Activated CD8-positive, alpha-beta T cell treated with anti-CD3 and anti-CD28 coated beads, Interleukin-2, amount 10 ng/mL, durations not matched to agents 7 days and 5 days (primary cell): ENCODE data around the gene KCNAB1. TPM values are rescaled to one million over a fixed set of nuclear protein-coding genes. Genes with fewer than 3 reads are reported as not detected.
"Not testable (repeated sequence)": the region's sequence is repeated elsewhere in the genome, so short reads cannot be mapped to it uniquely, and the experiment has no call there.

Source experiments
- ATAC-seq: fragments of 150-1000 bp; cut with Tn5 transposase; one replicate; pipeline ENCODE4 v1.10.0; 2021; ENCODE audit warnings: moderate library complexity
- CTCF ChIA-PET: fragments of 350-600 bp; sonication (Branson Sonifier 250); formaldehyde crosslinking; loops from one replicate; lab custom pipeline; 2021; ENCODE audit warnings: antibody characterized with exemption; lab: Charles Lee
- POLR2A ChIA-PET: fragments of 350-600 bp; sonication (Branson Sonifier 250); formaldehyde crosslinking; loops from one replicate; lab custom pipeline; 2021; ENCODE audit warnings: antibody characterized with exemption; lab: Charles Lee
- DNase-seq: peaks from one replicate; pipeline ENCODE4 v3.0.0-alpha.2; 2020
- H3K27ac Mint-ChIP-seq: one replicate; pipeline ENCODE4 v1.8.0; 2021; ENCODE audit warnings: mild to moderate bottlenecking, mixed read lengths
- H3K27me3 Mint-ChIP-seq: one replicate; pipeline ENCODE4 v1.8.0; 2021; ENCODE audit warnings: low read depth, mixed read lengths
- H3K36me3 Mint-ChIP-seq: one replicate; pipeline ENCODE4 v1.8.0; 2021; ENCODE audit warnings: low read depth, mixed read lengths
- H3K4me1 Mint-ChIP-seq: one replicate; pipeline ENCODE4 v1.8.0; 2021; ENCODE audit warnings: low read depth, mixed read lengths
- H3K4me3 Mint-ChIP-seq: one replicate; pipeline ENCODE4 v1.8.0; 2021; ENCODE audit warnings: mild to moderate bottlenecking, mixed read lengths
- H3K9me3 Mint-ChIP-seq: one replicate; pipeline ENCODE4 v1.8.0; 2022; ENCODE audit warnings: mixed read lengths; ENCODE audit not compliant: insufficient read depth
- total RNA-seq, 2 experiments: library from RNA; stranded (reverse); gene quantifications; one replicate each; pipeline ENCODE4 v1.2.3, GENCODE V29; 2021

Gene KCNAB1
- total RNA-seq, 2 experiments from 2014 or later = 0.08 TPM; not detected in 1

DNA sequence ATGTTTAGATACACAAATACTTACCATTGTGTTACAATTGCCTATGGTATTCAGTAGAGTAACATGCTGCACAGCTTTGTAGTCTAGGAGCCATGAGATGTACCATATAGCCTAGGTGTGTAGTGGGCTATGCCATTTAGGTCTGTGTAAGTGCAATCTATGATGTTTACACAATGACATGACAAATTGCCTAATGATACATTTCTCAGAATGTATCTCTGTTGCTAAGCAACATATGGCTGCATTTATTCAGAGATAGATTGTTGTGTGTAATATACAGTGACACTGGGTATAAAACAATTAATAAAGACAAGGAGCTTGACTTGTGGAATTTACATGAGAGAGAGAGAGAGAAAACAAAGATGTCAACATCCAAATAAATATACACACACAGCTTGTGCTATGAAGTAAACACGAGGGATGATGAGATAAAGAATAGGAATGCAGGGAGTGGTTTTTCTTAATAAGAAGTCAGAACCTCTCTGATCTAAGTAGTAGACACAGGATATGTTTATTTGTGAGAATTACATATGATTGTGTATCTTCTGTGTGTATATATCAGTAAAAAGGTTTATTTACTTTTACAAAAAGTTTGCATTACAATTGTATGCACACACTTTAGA is 110.0 kb downstream of the KCNAB1 start:
- Mint-ChIP-seq H3K27me3 (peaks cover 21% of the 10 kb centered on the region), H3K4me1 (no peaks in the 10 kb centered on the region), H3K4me3 (no peak overlapping the region), H3K9me3 (no peaks in the 10 kb centered on the region), H3K27ac (no peak overlapping the region), H3K36me3 (no peaks in the 10 kb centered on the region)
- ATAC-seq = no peak
- POLR2A ChIA-PET = no interaction called here
- DNase-seq = no peak
- CTCF ChIA-PET = no interaction called here

GRCh38 chr3:156231221-156231620 is 110.8 kb downstream of the KCNAB1 start:
- H3K4me3 Mint-ChIP-seq, H3K27ac Mint-ChIP-seq, ATAC-seq, POLR2A ChIA-PET, H3K9me3 Mint-ChIP-seq, H3K36me3 Mint-ChIP-seq, H3K4me1 Mint-ChIP-seq, DNase-seq, CTCF ChIA-PET: not testable (repeated sequence)
- peaks cover 21% of the 10 kb centered on the region for H3K27me3 Mint-ChIP-seq

DNA sequence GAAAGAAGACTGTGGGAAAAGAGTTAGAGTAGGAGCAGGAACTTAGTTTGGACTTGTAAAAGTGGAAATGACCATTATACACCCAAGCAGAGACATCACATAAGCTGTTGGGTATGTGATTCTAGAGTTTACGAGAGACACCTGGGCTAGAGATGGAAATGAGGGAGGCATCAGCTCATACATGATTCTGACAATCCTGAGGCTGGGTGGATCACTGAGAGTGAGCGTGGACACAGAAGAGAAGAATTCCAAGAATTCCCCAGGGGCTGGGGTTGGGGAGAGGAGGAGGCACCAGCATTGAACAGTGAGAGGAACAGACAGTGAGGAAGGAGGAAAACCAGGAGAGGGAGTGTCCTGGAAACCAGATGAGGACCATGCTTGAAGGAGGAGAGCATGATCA is 113.5 kb downstream of the KCNAB1 start:
- Mint-ChIP-seq H3K4me1 (no peaks in the 10 kb centered on the region), H3K36me3 (no peaks in the 10 kb centered on the region), H3K4me3 (no peak overlapping the region), H3K27ac (no peak overlapping the region), H3K27me3 (peaks cover 21% of the 10 kb centered on the region), H3K9me3 (no peaks in the 10 kb centered on the region)
- ChIA-PET POLR2A (no interaction called here), CTCF (no interaction called here)
- ATAC-seq = no peak
- no peak for DNase-seq

DNA sequence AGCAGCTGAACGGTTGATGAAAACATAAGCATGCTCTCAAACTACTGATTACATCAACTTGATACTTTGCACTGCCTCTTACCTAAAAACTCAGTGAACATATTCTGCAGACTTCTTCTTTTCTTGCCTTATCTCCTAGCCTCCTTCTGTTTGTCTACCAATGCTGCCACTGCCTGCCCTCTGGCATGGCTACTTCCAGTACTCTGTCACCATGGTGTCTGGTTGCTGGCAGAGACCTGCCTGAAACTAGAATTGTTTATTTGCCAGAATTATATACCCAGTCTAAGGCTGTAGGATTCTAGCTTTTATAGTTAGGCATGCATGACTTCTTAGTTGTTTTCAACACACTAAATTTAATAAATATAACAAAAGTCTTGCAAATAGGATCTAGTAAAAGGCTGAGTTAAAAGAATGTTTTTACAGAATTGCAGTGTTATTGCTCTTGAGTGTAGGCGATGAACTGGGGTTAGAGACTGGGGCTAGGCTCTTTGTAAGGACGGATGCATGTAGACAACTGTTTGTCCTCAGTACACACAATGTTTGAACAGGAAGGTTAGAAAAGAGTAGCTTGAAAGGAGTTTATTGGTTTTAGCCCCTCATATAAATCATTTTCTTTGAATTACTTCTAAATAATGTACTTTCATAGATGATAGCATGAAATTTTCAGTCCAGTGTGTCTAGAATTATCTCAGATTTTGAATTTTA is 116.3 kb downstream of the KCNAB1 start:
- no peaks in the 10 kb centered on the region for H3K9me3 Mint-ChIP-seq
- H3K4me3 Mint-ChIP-seq = no peak overlapping the region
- H3K36me3 Mint-ChIP-seq = no peaks in the 10 kb centered on the region
- POLR2A ChIA-PET = no interaction called here
- CTCF ChIA-PET = no interaction called here
- no peaks in the 10 kb centered on the region for H3K4me1 Mint-ChIP-seq
- peaks cover 12% of the 10 kb centered on the region for H3K27me3 Mint-ChIP-seq
- ATAC-seq (no peak), DNase-seq (no peak)
- H3K27ac Mint-ChIP-seq = no peak overlapping the region

GRCh38 chr3:156240642-156241041 is 120.3 kb downstream of the KCNAB1 start:
- no peak overlapping the region for H3K4me3 Mint-ChIP-seq
- ATAC-seq (no peak), DNase-seq (no peak)
- H3K4me1 Mint-ChIP-seq = no peaks in the 10 kb centered on the region
- ChIA-PET POLR2A (no interaction called here), CTCF (no interaction called here)
- H3K9me3 Mint-ChIP-seq = no peaks in the 10 kb centered on the region
- H3K27ac Mint-ChIP-seq = no peak overlapping the region
- no peaks in the 10 kb centered on the region for H3K36me3 Mint-ChIP-seq
- peaks cover 2% of the 10 kb centered on the region for H3K27me3 Mint-ChIP-seq

- DNase-seq (no peak), ATAC-seq (no peak)
- ChIA-PET CTCF (no interaction called here), POLR2A (no interaction called here)
- H3K27ac Mint-ChIP-seq = no peak overlapping the region
- H3K9me3 Mint-ChIP-seq = no peaks in the 10 kb centered on the region
- H3K4me1 Mint-ChIP-seq = no peaks in the 10 kb centered on the region
- H3K27me3 Mint-ChIP-seq = peaks cover 2% of the 10 kb centered on the region
- no peak overlapping the region for H3K4me3 Mint-ChIP-seq
- no peaks in the 10 kb centered on the region for H3K36me3 Mint-ChIP-seq
Measured at GRCh38 chr3:156246961-156247725, 126.8 kb downstream of the KCNAB1 start.

DNA sequence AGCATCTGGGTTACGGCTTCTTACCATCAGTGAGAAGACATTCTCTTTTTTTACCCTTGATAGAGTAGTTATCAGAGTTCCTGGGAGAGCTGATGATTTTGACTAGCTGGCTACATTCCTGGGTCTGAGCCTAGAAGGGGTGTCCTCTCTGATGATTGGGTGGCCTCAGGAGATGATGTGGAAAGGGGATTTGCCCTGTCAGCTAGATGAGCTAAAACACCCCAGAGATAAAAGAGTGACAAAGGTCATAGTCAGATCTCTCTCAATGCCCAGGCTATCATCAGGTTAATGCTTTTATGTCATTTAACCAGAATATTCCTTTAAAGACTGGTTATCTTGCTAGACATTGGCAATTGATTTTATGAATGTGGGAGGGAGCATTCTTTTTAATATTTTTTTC is 130.2 kb downstream of the KCNAB1 start:
- DNase-seq (no peak), ATAC-seq (no peak)
- ChIA-PET CTCF (no interaction called here), POLR2A (no interaction called here)
- Mint-ChIP-seq H3K27ac (no peak overlapping the region), H3K27me3 (peaks cover 2% of the 10 kb centered on the region), H3K4me3 (no peak overlapping the region), H3K36me3 (no peaks in the 10 kb centered on the region), H3K9me3 (no peaks in the 10 kb centered on the region), H3K4me1 (no peaks in the 10 kb centered on the region)

GRCh38 chr3:156251424-156251823 is 131.0 kb downstream of the KCNAB1 start:
- Mint-ChIP-seq H3K27me3 (peaks cover 2% of the 10 kb centered on the region), H3K27ac (no peak overlapping the region), H3K36me3 (no peaks in the 10 kb centered on the region), H3K4me1 (no peaks in the 10 kb centered on the region), H3K9me3 (no peaks in the 10 kb centered on the region), H3K4me3 (no peak overlapping the region)
- DNase-seq (no peak), ATAC-seq (no peak)
- CTCF ChIA-PET = no interaction called here
- POLR2A ChIA-PET = no interaction called here

- no peaks in the 10 kb centered on the region for H3K4me1 Mint-ChIP-seq
- H3K27ac Mint-ChIP-seq = no peak overlapping the region
- DNase-seq (no peak), ATAC-seq (no peak)
- ChIA-PET POLR2A (no interaction called here), CTCF (no interaction called here)
- peaks cover 2% of the 10 kb centered on the region for H3K27me3 Mint-ChIP-seq
- H3K4me3 Mint-ChIP-seq = no peak overlapping the region
- H3K9me3 Mint-ChIP-seq = no peaks in the 10 kb centered on the region
- no peaks in the 10 kb centered on the region for H3K36me3 Mint-ChIP-seq
Measured at GRCh38 chr3:156252656-156253055, 132.3 kb downstream of the KCNAB1 start.

DNA sequence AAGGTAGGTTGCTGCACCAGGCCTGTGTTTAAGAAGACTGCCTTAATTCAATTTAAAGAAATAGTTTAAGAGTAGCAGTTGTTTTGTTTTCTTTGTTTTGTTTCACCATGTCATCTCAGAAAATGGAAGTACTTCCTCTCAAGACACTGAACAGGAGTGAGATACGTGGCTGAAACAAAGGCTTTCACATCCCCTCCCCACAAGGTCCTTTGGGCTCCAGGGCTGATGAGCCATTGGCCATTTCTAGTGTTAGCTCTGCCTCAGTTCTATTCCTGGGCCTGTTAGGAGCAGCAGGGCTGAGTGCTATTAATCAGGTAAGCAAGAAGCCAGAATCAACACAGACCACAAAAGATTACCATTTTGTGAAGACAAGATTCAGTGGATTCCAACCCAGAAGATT is 132.8 kb downstream of the KCNAB1 start:
- no peak overlapping the region for H3K4me3 Mint-ChIP-seq
- H3K4me1 Mint-ChIP-seq = no peaks in the 10 kb centered on the region
- DNase-seq = no peak
- no peaks in the 10 kb centered on the region for H3K36me3 Mint-ChIP-seq
- no peaks in the 10 kb centered on the region for H3K9me3 Mint-ChIP-seq
- H3K27me3 Mint-ChIP-seq = peaks cover 2% of the 10 kb centered on the region
- H3K27ac Mint-ChIP-seq = no peak overlapping the region
- no peak for ATAC-seq
- ChIA-PET CTCF (no interaction called here), POLR2A (no interaction called here)

DNA sequence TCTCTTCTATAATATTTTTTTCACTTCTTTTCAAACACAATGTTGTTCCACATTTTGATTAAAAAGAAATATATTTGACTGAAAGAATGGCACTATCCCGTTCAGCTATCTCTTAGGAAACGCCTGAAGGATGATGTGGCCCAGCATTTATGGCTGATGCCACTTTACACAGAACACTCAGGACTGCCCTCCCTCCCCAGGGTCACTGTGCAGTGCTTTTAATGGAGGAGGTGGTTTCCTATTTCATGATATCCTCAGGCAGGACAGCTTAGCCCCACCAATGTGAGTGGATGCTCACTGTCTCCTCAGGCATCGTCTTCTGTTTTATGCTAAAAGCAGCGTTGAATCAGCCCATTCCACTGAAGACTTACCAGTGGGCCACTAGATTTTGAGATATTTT is 135.9 kb downstream of the KCNAB1 start:
- ChIA-PET CTCF (no interaction called here), POLR2A (no interaction called here)
- H3K4me1 Mint-ChIP-seq = no peaks in the 10 kb centered on the region
- no peak overlapping the region for H3K27ac Mint-ChIP-seq
- no peaks in the 10 kb centered on the region for H3K9me3 Mint-ChIP-seq
- no peaks in the 10 kb centered on the region for H3K36me3 Mint-ChIP-seq
- ATAC-seq (no peak), DNase-seq (no peak)
- H3K4me3 Mint-ChIP-seq = no peak overlapping the region
- H3K27me3 Mint-ChIP-seq = peaks cover 2% of the 10 kb centered on the region

DNA sequence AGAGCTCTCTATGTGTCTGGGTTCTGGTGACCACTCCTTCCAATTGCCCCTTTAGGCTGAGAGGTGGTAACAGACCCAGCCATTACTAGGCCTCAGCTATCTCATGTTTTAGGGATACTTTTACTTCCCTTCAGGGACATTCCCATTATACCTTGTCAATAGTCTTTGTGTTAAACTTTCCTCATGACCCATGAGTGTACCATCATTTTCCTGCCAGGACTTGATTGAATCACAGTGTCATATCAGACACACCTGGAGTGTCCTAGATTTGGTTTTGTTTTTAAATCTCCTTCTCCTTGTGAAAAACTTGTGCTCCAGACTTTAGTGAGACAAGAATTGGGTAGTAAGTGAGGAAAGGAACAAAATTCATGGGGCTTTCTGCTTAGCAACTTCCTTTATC is 136.6 kb downstream of the KCNAB1 start:
- POLR2A ChIA-PET = no interaction called here
- H3K27ac Mint-ChIP-seq = no peak overlapping the region

More for the DNA sequence above, 136.6 kb downstream of the KCNAB1 start:
- DNase-seq (no peak), ATAC-seq (no peak)
- Mint-ChIP-seq H3K27me3 (peaks cover under 1% of the 10 kb centered on the region), H3K4me3 (no peak overlapping the region), H3K4me1 (no peaks in the 10 kb centered on the region), H3K36me3 (no peaks in the 10 kb centered on the region), H3K9me3 (no peaks in the 10 kb centered on the region)
- CTCF ChIA-PET = no interaction called here
